H1 (cell line): Measurements from ENCODE around the gene STARD3. TPM values are rescaled to one million over a fixed set of nuclear protein-coding genes. Genes with fewer than 3 reads are reported as not detected.

Experiments
- CTBP2 ChIP-seq: IDR thresholded peaks from 2 replicates; pipeline ENCODE4 v1.7.0; 2011; ENCODE audit warnings: borderline replicate concordance, mild to moderate bottlenecking, moderate library complexity, mixed read lengths, low read length; ENCODE audit not compliant: insufficient read depth, insufficient read length
- HDAC6 ChIP-seq: IDR thresholded peaks from one replicate; pipeline ENCODE4 v1.7.1; 2012; ENCODE audit warnings: low read depth, mild to moderate bottlenecking, inconsistent platforms, low read length, moderate library complexity
- JUND ChIP-seq: IDR thresholded peaks from 2 replicates; pipeline ENCODE4 v1.6.1; 2011; ENCODE audit warnings: mild to moderate bottlenecking, improper control_type of control experiment, low read length
- NRF1 ChIP-seq: IDR thresholded peaks from 2 replicates; pipeline ENCODE4 v1.6.1; 2011; ENCODE audit warnings: mild to moderate bottlenecking, low read depth, low read length, improper control_type of control experiment
- SIN3A ChIP-seq, 2 experiments: IDR thresholded peaks in 1 of 2; conservative IDR thresholded peaks in 1 of 2; 2 replicates each; pipeline ENCODE4 v1.6.1; 2011 to 2012; ENCODE audit warnings: low read length in 2 of 2, improper control_type of control experiment in 1 of 2, low read depth in 1 of 2, mild to moderate bottlenecking in 1 of 2
- TEAD4 ChIP-seq: IDR thresholded peaks from 2 replicates; pipeline ENCODE4 v1.6.1; 2012; ENCODE audit warnings: low read depth, low read length, inconsistent platforms, mixed read lengths
- polyA plus RNA-seq, 7 experiments: library from polyadenylated mRNA; depleted of rRNA in 3 of 7; stranded (reverse) in 5 of 7; unstranded in 2 of 7; fragments of >200 nt in 5 of 7; fragments of 200-250 nt in 2 of 7; gene quantifications; 1 replicate in 5 of 7; 2 replicates in 1 of 7; 4 replicates in 1 of 7; pipeline versions ENCODE4 v1.2.1 to v1.2.3, GENCODE V29; 2011 to 2013; ENCODE audit warnings: missing spikeins in 2 of 7, mixed read lengths in 2 of 7
- total RNA-seq: library from RNA; stranded (reverse); fragmentation: NEBNext Ultra II Directional; extraction: Animal tissue kit (Norgen Biotek cat#: 25700); gene quantifications from 2 replicates; pipeline ENCODE4 v1.2.1, GENCODE V29; 2021
- TF ChIP-seq, protein P1 (sequence below): fragments of 300-600 bp; sonication (generic); IDR thresholded peaks from 2 replicates; pipeline ENCODE4 v1.7.1; 2012; ENCODE audit warnings: low read length, moderate library complexity, mild to moderate bottlenecking, inconsistent platforms; ENCODE audit not compliant: insufficient replicate concordance

Gene STARD3
- total and polyA plus RNA-seq, 2 of the 8 experiments (the other 6 are each of a cell fraction or from before 2014, with no cell fraction given), result 47.6 to 80.3 TPM

DNA sequence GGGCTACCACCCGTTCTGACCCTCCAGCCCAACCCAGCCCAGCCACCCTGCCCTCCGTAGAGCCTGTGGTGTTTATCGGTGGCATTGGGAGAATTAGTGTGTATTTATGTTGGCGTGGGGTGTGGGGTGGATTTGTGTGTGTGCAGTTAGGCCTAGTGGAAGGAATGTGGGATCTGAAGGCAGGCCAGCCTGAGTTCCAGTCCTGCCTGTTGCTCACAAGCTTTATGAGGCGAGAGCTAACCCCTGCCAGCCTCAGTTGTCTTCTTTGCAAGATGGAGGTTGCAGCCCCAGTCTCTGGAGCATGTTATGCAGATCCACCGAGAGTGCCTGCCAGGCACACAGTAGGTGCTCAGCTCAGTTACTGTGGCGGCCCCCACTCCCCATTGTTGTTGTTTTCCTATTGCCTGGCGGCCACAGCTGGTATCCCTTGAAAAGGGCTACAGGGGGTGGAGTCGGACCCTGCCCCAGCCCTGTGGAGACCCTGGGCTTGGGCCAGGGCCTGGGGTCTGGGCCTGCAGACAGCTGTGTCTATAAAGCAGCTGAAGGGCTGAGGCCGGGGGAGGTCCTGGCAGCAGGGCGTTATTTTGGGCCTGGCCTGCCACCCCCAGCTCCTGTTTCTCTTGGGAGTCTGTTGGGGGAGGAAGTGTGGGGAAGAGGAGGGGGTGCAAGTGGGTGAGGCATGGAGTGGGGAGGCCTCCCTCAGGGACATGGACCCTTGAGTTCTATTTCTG lies 68.0 kb downstream of the STARD3 start (continued):
- TF ChIP-seq SIN3A (conservative IDR thresholded peaks at IDR 0.05 in 1 of 2, IDR thresholded peaks at IDR 0.05 in 1 of 2; ENCODE audit: low read depth in 1 of 2, low read length in 2 of 2) (peak in 1 of 2 experiments; percentile 61; a peak in 1 of 4 replicates), JUND (no peak), NRF1 (no peak), HDAC6 (peak; percentile 41), TEAD4 (peak; percentile 87), CTBP2 (peak; percentile 56)
- TF ChIP-seq, protein P1, sequence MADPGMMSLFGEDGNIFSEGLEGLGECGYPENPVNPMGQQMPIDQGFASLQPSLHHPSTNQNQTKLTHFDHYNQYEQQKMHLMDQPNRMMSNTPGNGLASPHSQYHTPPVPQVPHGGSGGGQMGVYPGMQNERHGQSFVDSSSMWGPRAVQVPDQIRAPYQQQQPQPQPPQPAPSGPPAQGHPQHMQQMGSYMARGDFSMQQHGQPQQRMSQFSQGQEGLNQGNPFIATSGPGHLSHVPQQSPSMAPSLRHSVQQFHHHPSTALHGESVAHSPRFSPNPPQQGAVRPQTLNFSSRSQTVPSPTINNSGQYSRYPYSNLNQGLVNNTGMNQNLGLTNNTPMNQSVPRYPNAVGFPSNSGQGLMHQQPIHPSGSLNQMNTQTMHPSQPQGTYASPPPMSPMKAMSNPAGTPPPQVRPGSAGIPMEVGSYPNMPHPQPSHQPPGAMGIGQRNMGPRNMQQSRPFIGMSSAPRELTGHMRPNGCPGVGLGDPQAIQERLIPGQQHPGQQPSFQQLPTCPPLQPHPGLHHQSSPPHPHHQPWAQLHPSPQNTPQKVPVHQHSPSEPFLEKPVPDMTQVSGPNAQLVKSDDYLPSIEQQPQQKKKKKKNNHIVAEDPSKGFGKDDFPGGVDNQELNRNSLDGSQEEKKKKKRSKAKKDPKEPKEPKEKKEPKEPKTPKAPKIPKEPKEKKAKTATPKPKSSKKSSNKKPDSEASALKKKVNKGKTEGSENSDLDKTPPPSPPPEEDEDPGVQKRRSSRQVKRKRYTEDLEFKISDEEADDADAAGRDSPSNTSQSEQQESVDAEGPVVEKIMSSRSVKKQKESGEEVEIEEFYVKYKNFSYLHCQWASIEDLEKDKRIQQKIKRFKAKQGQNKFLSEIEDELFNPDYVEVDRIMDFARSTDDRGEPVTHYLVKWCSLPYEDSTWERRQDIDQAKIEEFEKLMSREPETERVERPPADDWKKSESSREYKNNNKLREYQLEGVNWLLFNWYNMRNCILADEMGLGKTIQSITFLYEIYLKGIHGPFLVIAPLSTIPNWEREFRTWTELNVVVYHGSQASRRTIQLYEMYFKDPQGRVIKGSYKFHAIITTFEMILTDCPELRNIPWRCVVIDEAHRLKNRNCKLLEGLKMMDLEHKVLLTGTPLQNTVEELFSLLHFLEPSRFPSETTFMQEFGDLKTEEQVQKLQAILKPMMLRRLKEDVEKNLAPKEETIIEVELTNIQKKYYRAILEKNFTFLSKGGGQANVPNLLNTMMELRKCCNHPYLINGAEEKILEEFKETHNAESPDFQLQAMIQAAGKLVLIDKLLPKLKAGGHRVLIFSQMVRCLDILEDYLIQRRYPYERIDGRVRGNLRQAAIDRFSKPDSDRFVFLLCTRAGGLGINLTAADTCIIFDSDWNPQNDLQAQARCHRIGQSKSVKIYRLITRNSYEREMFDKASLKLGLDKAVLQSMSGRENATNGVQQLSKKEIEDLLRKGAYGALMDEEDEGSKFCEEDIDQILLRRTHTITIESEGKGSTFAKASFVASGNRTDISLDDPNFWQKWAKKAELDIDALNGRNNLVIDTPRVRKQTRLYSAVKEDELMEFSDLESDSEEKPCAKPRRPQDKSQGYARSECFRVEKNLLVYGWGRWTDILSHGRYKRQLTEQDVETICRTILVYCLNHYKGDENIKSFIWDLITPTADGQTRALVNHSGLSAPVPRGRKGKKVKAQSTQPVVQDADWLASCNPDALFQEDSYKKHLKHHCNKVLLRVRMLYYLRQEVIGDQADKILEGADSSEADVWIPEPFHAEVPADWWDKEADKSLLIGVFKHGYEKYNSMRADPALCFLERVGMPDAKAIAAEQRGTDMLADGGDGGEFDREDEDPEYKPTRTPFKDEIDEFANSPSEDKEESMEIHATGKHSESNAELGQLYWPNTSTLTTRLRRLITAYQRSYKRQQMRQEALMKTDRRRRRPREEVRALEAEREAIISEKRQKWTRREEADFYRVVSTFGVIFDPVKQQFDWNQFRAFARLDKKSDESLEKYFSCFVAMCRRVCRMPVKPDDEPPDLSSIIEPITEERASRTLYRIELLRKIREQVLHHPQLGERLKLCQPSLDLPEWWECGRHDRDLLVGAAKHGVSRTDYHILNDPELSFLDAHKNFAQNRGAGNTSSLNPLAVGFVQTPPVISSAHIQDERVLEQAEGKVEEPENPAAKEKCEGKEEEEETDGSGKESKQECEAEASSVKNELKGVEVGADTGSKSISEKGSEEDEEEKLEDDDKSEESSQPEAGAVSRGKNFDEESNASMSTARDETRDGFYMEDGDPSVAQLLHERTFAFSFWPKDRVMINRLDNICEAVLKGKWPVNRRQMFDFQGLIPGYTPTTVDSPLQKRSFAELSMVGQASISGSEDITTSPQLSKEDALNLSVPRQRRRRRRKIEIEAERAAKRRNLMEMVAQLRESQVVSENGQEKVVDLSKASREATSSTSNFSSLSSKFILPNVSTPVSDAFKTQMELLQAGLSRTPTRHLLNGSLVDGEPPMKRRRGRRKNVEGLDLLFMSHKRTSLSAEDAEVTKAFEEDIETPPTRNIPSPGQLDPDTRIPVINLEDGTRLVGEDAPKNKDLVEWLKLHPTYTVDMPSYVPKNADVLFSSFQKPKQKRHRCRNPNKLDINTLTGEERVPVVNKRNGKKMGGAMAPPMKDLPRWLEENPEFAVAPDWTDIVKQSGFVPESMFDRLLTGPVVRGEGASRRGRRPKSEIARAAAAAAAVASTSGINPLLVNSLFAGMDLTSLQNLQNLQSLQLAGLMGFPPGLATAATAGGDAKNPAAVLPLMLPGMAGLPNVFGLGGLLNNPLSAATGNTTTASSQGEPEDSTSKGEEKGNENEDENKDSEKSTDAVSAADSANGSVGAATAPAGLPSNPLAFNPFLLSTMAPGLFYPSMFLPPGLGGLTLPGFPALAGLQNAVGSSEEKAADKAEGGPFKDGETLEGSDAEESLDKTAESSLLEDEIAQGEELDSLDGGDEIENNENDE, result no peak
